ENCODE results near the gene DMKN.
A peak's percentile ranks its signal among the peaks of the same experiment; 100 is the strongest.

The DMKN gene

DNA sequence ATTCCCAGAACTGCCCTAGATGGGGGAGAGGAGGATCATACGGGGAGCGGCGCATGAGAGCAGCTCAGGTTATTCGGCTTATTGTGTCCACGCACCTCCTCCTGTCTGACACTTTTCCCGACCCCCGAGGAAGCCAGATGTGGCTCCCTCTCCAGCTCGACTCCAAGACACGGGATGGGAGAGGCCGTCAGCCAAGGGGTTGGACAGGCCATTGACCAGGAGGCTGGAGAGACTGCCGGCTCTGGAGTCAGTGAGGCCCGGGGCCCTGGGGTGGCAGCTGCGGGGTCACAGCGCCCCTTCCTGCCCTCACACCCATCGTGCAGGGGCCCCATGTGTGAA lies 2.9 kb downstream of the DMKN start:
- Histone ChIP-seq H2AFZ (ENCODE audit: low read depth, low read length, severe bottlenecking) (no peak overlapping the region), H3K27ac (ENCODE audit: low read depth, low read length) (no peak overlapping the region), H3K27me3 (ENCODE audit: low read length) (peaks cover 4% of the 10 kb centered on the region; the same call in 1 of the 2 replicates), H4K20me1 (ENCODE audit: low read depth, low read length) (no peaks in the 10 kb centered on the region), H3K9me2 (replicated peaks; ENCODE audit: insufficient read depth, low read length) (no peaks in the 10 kb centered on the region), H3K4me2 (ENCODE audit: low read depth, low read length, poor library complexity, severe bottlenecking) (no peak overlapping the region), H3K36me3 (ENCODE audit: low read length) (no peaks in the 10 kb centered on the region), H3F3A (ENCODE audit: insufficient read depth) (no peaks in the 10 kb centered on the region), H3K79me2 (ENCODE audit: insufficient read depth, low read length) (no peaks in the 10 kb centered on the region), H3K9me3 (ENCODE audit: insufficient read depth, low read length) (no peaks in the 10 kb centered on the region), H3K4me3 (ENCODE audit: insufficient read depth, low read length, poor library complexity, severe bottlenecking) (no peak overlapping the region), H3K9ac (ENCODE audit: low read length) (no peak overlapping the region)
- TF ChIP-seq EZH2phosphoT487 (conservative IDR thresholded peaks at IDR 0.05; ENCODE audit: low read length) (no peak), CTCF (IDR thresholded peaks at IDR 0.05; ENCODE audit: insufficient read depth, low read length, poor library complexity, severe bottlenecking) (no peak)

DNA sequence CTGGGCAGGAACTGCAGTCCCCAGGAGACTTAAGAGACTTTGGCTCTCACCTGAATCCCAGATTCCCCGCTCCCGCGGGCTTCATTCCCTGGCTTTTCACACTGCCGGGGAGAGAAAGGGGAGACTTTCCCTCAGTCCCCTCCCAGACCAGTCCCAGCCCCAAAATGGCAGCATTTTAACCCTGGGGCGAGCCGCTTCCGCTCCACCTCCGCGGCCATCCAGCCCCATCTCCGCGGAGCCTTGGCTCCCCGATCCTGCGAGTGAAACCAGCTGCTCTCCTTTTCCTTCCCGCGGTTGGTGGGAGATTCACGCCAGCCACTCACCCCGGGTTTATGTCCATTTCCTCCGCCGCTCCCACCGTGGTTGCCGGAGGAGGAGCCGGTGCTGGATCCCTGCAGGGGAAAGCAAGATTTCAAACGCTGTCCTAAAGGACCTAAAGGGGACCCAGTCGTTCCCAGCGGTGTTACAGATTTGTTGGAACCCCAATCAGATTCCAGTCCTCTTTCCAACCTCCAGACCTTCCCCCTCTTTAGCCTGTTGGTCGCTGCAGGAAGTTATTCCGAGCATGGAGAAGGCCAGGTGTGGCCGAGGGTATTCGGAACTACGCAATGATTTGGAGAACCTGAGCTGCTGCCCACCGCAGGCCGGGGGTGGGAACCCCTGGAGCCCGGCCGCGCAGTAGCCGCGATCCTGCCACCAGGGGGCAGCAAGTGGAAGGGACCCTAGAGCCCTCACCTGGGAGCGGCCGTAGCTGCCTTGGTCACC lies 3.4 kb downstream of the DMKN start:
- H3F3A ChIP-seq (ENCODE audit: insufficient read depth), result no peaks in the 10 kb centered on the region
- H3K27me3 ChIP-seq (ENCODE audit: low read length), result peaks cover 4% of the 10 kb centered on the region; the same call in 1 of the 2 replicates
- TF ChIP-seq EZH2phosphoT487 (conservative IDR thresholded peaks at IDR 0.05; ENCODE audit: low read length) (0 out of 2 replicates have a peak, but pooled peaks have one; percentile 73), CTCF (IDR thresholded peaks at IDR 0.05; ENCODE audit: insufficient read depth, low read length, poor library complexity, severe bottlenecking) (peak; percentile 96)
- H3K36me3 ChIP-seq (ENCODE audit: low read length), result no peaks in the 10 kb centered on the region
- no peaks in the 10 kb centered on the region for H3K9me3 ChIP-seq (ENCODE audit: insufficient read depth, low read length)
- H4K20me1 ChIP-seq (ENCODE audit: low read depth, low read length), result no peaks in the 10 kb centered on the region
- H3K9me2 ChIP-seq (replicated peaks; ENCODE audit: insufficient read depth, low read length), result no peaks in the 10 kb centered on the region
- H3K9ac ChIP-seq (ENCODE audit: low read length), result no peak overlapping the region
- no peaks in the 10 kb centered on the region for H3K79me2 ChIP-seq (ENCODE audit: insufficient read depth, low read length)
- no peak overlapping the region for H3K4me2 ChIP-seq (ENCODE audit: low read depth, low read length, poor library complexity, severe bottlenecking)
- no peak overlapping the region for H2AFZ ChIP-seq (ENCODE audit: low read depth, low read length, severe bottlenecking)
- H3K27ac ChIP-seq (ENCODE audit: low read depth, low read length), result no peak overlapping the region
- H3K4me3 ChIP-seq (ENCODE audit: insufficient read depth, low read length, poor library complexity, severe bottlenecking), result no peak overlapping the region

DNA sequence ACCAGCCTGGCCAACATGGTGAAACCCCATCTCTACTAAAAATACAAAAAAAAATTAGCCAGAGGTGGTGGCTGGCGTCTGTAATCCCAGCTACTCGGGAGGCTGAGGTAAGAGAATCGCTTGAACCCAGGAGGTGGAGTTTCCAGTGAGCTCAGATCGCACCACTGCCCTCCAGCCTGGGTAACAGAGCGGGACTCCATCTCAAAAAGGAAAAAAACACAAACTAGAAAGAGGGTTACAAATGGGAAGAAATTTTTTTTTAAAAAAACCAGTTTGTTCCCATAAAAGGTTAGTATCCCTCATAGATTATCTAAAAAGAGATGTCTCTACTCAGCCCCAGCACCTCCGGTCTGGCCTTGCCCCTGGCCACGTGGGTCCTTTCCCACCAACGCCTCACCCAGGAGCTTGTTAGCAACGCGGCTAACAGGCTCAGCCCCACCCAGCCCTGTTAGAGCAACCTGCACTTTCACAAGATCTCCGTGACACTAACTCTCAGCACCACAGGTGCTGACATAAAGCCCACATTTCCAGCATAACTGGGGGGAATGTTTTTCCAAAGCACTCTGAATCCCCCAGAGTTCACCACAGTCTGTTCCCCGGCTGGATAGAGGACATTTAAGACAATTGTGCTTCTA lies 4.3 kb downstream of the DMKN start:
- Histone ChIP-seq H3K4me2 (ENCODE audit: low read depth, low read length, poor library complexity, severe bottlenecking) (no peak overlapping the region), H3K4me3 (ENCODE audit: insufficient read depth, low read length, poor library complexity, severe bottlenecking) (no peak overlapping the region), H3K9me3 (ENCODE audit: insufficient read depth, low read length) (no peaks in the 10 kb centered on the region), H3K36me3 (ENCODE audit: low read length) (no peaks in the 10 kb centered on the region), H3K9me2 (replicated peaks; ENCODE audit: insufficient read depth, low read length) (no peaks in the 10 kb centered on the region), H3K27me3 (ENCODE audit: low read length) (peaks cover 4% of the 10 kb centered on the region; the same call in 1 of the 2 replicates), H4K20me1 (ENCODE audit: low read depth, low read length) (no peaks in the 10 kb centered on the region), H3F3A (ENCODE audit: insufficient read depth) (no peaks in the 10 kb centered on the region), H3K79me2 (ENCODE audit: insufficient read depth, low read length) (no peaks in the 10 kb centered on the region), H3K9ac (ENCODE audit: low read length) (no peak overlapping the region), H2AFZ (ENCODE audit: low read depth, low read length, severe bottlenecking) (no peak overlapping the region), H3K27ac (ENCODE audit: low read depth, low read length) (no peak overlapping the region)
- TF ChIP-seq CTCF (IDR thresholded peaks at IDR 0.05; ENCODE audit: insufficient read depth, low read length, poor library complexity, severe bottlenecking) (no peak), EZH2phosphoT487 (conservative IDR thresholded peaks at IDR 0.05; ENCODE audit: low read length) (no peak)

All from SU-DHL-6 (cell line).